Nephron progenitor cell (in vitro differentiated cells): Measurements from ENCODE around the gene VSTM2L.
A peak's percentile ranks its signal among the peaks of the same experiment; 100 is the strongest.

Source experiments
- DNase-seq: peaks from one replicate; pipeline ENCODE4 v3.0.0; 2021
- H3K27ac Mint-ChIP-seq: 2 replicates; pipeline ENCODE4 v1.8.0; 2021; ENCODE audit warnings: mild to moderate bottlenecking, moderate library complexity, mixed read lengths
- H3K27me3 Mint-ChIP-seq: 2 replicates; pipeline ENCODE4 v1.8.0; 2021; ENCODE audit warnings: mild to moderate bottlenecking, low read depth, mixed read lengths; ENCODE audit not compliant: poor library complexity
- H3K36me3 Mint-ChIP-seq: 2 replicates; pipeline ENCODE4 v1.8.0; 2021; ENCODE audit warnings: low read depth, mixed read lengths
- H3K4me1 Mint-ChIP-seq: 2 replicates; pipeline ENCODE4 v1.8.0; 2021; ENCODE audit warnings: mixed read lengths
- H3K4me3 Mint-ChIP-seq: 2 replicates; pipeline ENCODE4 v1.8.0; 2021; ENCODE audit warnings: mild to moderate bottlenecking, moderate library complexity, mixed read lengths
- H3K9me3 Mint-ChIP-seq: 2 replicates; pipeline ENCODE4 v1.8.0; 2021; ENCODE audit warnings: mild to moderate bottlenecking, moderate library complexity, mixed read lengths
- CTCF ChIP-seq: fragments of 200-600 bp; sonication (generic); IDR thresholded peaks from 2 replicates; pipeline ENCODE4 v1.5.0; 2021; ENCODE audit warnings: antibody characterized with exemption

VSTM2L gene

GRCh38 chr20:37913567-37914366 lies 10.8 kb downstream of the VSTM2L start:
- Mint-ChIP-seq H3K27ac (peak overlapping the region; percentile 1), H3K4me3 (peak overlapping the region; percentile 78), H3K4me1 (peaks cover 71% of the 10 kb centered on the region), H3K36me3 (no peaks in the 10 kb centered on the region), H3K9me3 (no peaks in the 10 kb centered on the region), H3K27me3 (peaks cover 6% of the 10 kb centered on the region)
- TF ChIP-seq CTCF, result no peak
- DNase-seq, result no peak

GRCh38 chr20:37914367-37914671 lies 11.4 kb downstream of the VSTM2L start:
- Mint-ChIP-seq H3K4me1 (peaks cover 71% of the 10 kb centered on the region), H3K27ac (peak overlapping the region; percentile 1), H3K27me3 (peaks cover 6% of the 10 kb centered on the region), H3K4me3 (peak overlapping the region; percentile 78), H3K9me3 (no peaks in the 10 kb centered on the region), H3K36me3 (no peaks in the 10 kb centered on the region)
- no peak for TF ChIP-seq CTCF
- no peak for DNase-seq

GRCh38 chr20:37914672-37915433 lies 11.9 kb downstream of the VSTM2L start:
- no peaks in the 10 kb centered on the region for H3K9me3 Mint-ChIP-seq
- H3K4me1 Mint-ChIP-seq, result peaks cover 76% of the 10 kb centered on the region
- H3K27ac Mint-ChIP-seq, result peak overlapping the region; percentile 64
- H3K36me3 Mint-ChIP-seq, result no peaks in the 10 kb centered on the region
- TF ChIP-seq CTCF, result no peak
- peak overlapping the region; percentile 78 for H3K4me3 Mint-ChIP-seq
- H3K27me3 Mint-ChIP-seq, result peaks cover 6% of the 10 kb centered on the region
- peak; percentile 61 for DNase-seq

- no peaks in the 10 kb centered on the region for H3K9me3 Mint-ChIP-seq
- DNase-seq, result no peak
- H3K27me3 Mint-ChIP-seq, result peaks cover 6% of the 10 kb centered on the region
- no peak overlapping the region for H3K27ac Mint-ChIP-seq
- no peak for TF ChIP-seq CTCF
- no peaks in the 10 kb centered on the region for H3K36me3 Mint-ChIP-seq
- H3K4me1 Mint-ChIP-seq, result peaks cover 76% of the 10 kb centered on the region
- H3K4me3 Mint-ChIP-seq, result peak overlapping the region; percentile 78
Observed at GRCh38 chr20:37915434-37915787, 12.5 kb downstream of the VSTM2L start.

- Mint-ChIP-seq H3K27ac (no peak overlapping the region), H3K36me3 (no peaks in the 10 kb centered on the region), H3K4me3 (peak overlapping the region; percentile 72), H3K9me3 (no peaks in the 10 kb centered on the region), H3K27me3 (peaks cover 6% of the 10 kb centered on the region), H3K4me1 (peaks cover 81% of the 10 kb centered on the region)
- no peak for TF ChIP-seq CTCF
- peak; percentile 43 for DNase-seq
Observed at GRCh38 chr20:37915800-37916570, 13.1 kb downstream of the VSTM2L start.
